Right lobe of liver (tissue), 4 donors: Measurements from ENCODE around the gene GCC1.

Experiments used
- CTCF ChIP-seq, 4 donors: fragments of 200-600 bp in 3 of 4; fragments of 450-650 bp in 1 of 4; IDR thresholded peaks; one replicate each; pipeline versions ENCODE4 v1.5.1 to v1.8.0; 2016 to 2022; ENCODE audit warnings: antibody characterized with exemption in 4 of 4, mild to moderate bottlenecking in 2 of 4
- POLR2A ChIP-seq: fragments of 450-650 bp; IDR thresholded peaks from one replicate; pipeline ENCODE4 v1.6.1; 2017; ENCODE audit warnings: antibody characterized with exemption, mild to moderate bottlenecking
- donor health status: DM: no; HTN: no; CAD: no.
- donor health status: DM: no; HTN: no; CAD: no.
- donor health status: DM: no; HTN: yes; CAD: no.

- TF ChIP-seq CTCF (IDR thresholded peaks at IDR 0.05) (no peak), POLR2A (no peak)
Observed at GRCh38 chr7:127612263-127612662, 26.9 kb upstream of the GCC1 start.
